Gastroesophageal sphincter (tissue), 3 donors: ENCODE data around the gene PICK1.

ENCODE experiments used
- EP300 ChIP-seq: sonication (generic); formaldehyde crosslinking; IDR thresholded peaks from one replicate; pipeline ENCODE4 v1.6.1; 2017; ENCODE audit warnings: antibody characterized with exemption, mild to moderate bottlenecking
- POLR2A ChIP-seq, 2 donors: fragments of 450-650 bp; IDR thresholded peaks; one replicate each; pipeline ENCODE4 v1.6.1; 2017; ENCODE audit warnings: antibody characterized with exemption in 2 of 2, mild to moderate bottlenecking in 2 of 2, moderate library complexity in 1 of 2
- POLR2AphosphoS5 ChIP-seq: sonication (generic); formaldehyde crosslinking; IDR thresholded peaks from one replicate; pipeline ENCODE4 v1.6.1; 2017; ENCODE audit warnings: antibody characterized with exemption
- TF ChIP-seq, protein P1 (sequence below), 4 experiments: fragments of 200-600 bp in 2 of 4; fragments of 450-650 bp in 2 of 4; sonication (generic) in 1 of 4; IDR thresholded peaks; one replicate each; pipeline ENCODE4 v1.5.1; 2017 to 2019; ENCODE audit warnings: antibody characterized with exemption in 4 of 4, mild to moderate bottlenecking in 2 of 4, moderate library complexity in 2 of 4

DNA sequence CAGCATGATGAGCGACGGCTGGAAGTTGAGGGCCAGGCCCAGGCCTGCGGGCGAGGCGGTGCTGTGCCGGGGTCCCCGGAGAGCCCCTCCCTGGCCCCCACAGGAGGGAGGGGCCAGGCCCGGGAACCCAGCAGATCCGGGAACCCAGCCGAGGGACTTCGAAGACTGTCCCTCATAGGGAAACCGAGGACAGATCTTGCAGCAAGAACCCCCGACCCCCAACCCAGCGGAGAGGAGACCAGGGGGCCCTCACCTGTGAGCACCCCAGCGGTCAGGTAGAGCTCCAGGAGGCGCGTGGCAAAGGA is 24.4 kb downstream of the PICK1 start:
- TF ChIP-seq, protein P1, sequence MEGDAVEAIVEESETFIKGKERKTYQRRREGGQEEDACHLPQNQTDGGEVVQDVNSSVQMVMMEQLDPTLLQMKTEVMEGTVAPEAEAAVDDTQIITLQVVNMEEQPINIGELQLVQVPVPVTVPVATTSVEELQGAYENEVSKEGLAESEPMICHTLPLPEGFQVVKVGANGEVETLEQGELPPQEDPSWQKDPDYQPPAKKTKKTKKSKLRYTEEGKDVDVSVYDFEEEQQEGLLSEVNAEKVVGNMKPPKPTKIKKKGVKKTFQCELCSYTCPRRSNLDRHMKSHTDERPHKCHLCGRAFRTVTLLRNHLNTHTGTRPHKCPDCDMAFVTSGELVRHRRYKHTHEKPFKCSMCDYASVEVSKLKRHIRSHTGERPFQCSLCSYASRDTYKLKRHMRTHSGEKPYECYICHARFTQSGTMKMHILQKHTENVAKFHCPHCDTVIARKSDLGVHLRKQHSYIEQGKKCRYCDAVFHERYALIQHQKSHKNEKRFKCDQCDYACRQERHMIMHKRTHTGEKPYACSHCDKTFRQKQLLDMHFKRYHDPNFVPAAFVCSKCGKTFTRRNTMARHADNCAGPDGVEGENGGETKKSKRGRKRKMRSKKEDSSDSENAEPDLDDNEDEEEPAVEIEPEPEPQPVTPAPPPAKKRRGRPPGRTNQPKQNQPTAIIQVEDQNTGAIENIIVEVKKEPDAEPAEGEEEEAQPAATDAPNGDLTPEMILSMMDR (IDR thresholded peaks at IDR 0.05): no peak
- TF ChIP-seq POLR2A (IDR thresholded peaks at IDR 0.05) (no peak), EP300 (no peak), POLR2AphosphoS5 (no peak)
